Mucosa of rectum (tissue), 2 donors: ENCODE measurements around the gene TBC1D32.

Experiments used
- H3K27ac ChIP-seq, 2 donors: one replicate each; pipeline ENCODE4 v1.7.0; 2013; ENCODE audit warnings: inconsistent platforms in 2 of 2, low read depth in 2 of 2, low read length in 2 of 2
- H3K27me3 ChIP-seq, 2 donors: one replicate each; pipeline ENCODE4 v1.7.0; 2013; ENCODE audit warnings: low read length in 2 of 2; ENCODE audit not compliant: control insufficient read depth in 2 of 2, insufficient read depth in 2 of 2
- H3K36me3 ChIP-seq, 2 donors: one replicate each; pipeline ENCODE4 v1.7.0; 2013; ENCODE audit warnings: low read length in 2 of 2; ENCODE audit not compliant: control insufficient read depth in 2 of 2, insufficient read depth in 2 of 2
- H3K4me1 ChIP-seq, 2 donors: one replicate each; pipeline ENCODE4 v1.7.0; 2013; ENCODE audit warnings: low read length in 2 of 2, mild to moderate bottlenecking in 1 of 2; ENCODE audit not compliant: control insufficient read depth in 2 of 2, insufficient read depth in 2 of 2
- H3K4me3 ChIP-seq, 2 donors: one replicate each; pipeline ENCODE4 v1.7.0; 2013; ENCODE audit warnings: low read length in 2 of 2
- H3K9ac ChIP-seq, 2 donors: one replicate each; pipeline ENCODE4 v1.7.0; 2013; ENCODE audit warnings: low read length in 2 of 2, low read depth in 1 of 2, mild to moderate bottlenecking in 1 of 2
- H3K9me3 ChIP-seq, 2 donors: one replicate each; pipeline ENCODE4 v1.7.0; 2013; ENCODE audit warnings: low read length in 2 of 2; ENCODE audit not compliant: control insufficient read depth in 2 of 2
- donor health status: healthy.
- donor health status: Normal muscosa, but diverticular disease.

The TBC1D32 gene

DNA sequence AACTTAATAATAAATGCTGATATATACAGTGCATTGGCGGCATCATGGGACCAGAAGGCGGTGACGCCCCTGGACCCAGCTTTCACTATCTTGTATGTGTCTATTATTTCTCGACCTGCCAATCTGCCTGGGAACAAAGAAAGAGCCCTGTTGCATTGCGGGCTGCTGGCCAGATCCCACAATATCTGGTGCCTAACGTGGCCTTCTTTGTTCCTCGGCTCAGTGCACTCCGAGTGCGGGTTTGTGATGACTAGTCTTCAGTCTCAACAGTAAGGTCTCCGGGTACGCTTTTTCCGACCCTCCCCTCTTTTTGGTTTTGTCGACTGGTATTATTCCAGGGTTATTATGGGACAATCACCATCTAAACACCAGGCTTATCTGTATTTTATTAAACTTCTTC is 291.5 kb downstream of the TBC1D32 start:
- no peaks in the 10 kb centered on the region for H3K36me3 ChIP-seq
- H3K4me1 ChIP-seq, result peaks cover 0 to 2% of the 10 kb centered on the region in 2 donors
- no peaks in the 10 kb centered on the region for H3K9me3 ChIP-seq
- H3K27ac ChIP-seq, result peak overlapping the region in 1 of 2 donors; percentile 32
- no peak overlapping the region for H3K9ac ChIP-seq
- no peak overlapping the region for H3K4me3 ChIP-seq
- no peaks in the 10 kb centered on the region for H3K27me3 ChIP-seq

DNA sequence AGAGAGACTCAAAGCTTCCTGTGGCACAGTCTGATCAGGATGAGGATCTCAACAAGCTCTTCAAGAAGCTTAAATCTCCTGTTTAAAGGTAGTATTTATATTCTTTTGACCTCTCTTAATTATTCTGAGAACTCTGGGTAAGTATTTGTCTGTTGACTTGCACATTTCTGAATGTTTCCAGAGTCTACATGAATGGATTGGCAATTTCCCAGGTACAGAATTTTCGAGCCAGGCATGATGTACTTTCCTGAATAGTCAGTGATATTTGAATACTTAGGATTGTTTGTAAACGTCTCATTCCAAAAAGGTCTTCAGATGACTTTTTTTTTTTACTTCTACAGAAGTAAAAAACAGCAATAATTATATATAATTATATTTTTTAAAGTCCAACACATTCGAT is 293.4 kb downstream of the TBC1D32 start:
- Histone ChIP-seq H3K9me3 (no peaks in the 10 kb centered on the region), H3K27me3 (no peaks in the 10 kb centered on the region), H3K4me1 (peaks cover 0 to 2% of the 10 kb centered on the region in 2 donors)

DNA sequence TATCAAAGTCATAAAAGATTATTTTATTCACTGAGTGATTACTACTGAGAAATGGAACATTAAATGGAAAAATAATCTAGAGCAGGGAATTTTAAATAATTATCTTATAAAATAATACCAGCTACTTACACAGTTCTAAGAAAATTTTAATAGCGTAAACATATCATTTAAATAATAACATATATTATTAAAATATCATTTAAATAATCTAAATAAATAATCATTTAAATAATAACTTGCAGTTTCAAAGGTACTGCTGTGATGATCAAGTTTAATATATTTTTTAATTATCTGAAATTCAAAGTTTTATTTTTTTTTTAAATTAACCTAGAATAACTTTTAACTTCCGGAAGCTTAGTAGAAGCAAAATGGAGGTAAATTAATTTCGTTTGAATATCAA is 301.2 kb downstream of the TBC1D32 start:
- H3K4me1 ChIP-seq, result no peaks in the 10 kb centered on the region
- no peaks in the 10 kb centered on the region for H3K9me3 ChIP-seq
- no peaks in the 10 kb centered on the region for H3K36me3 ChIP-seq
- H3K4me3 ChIP-seq, result no peak overlapping the region
- no peak overlapping the region for H3K27ac ChIP-seq
- no peak overlapping the region for H3K9ac ChIP-seq
- no peaks in the 10 kb centered on the region for H3K27me3 ChIP-seq

More for the DNA sequence above, 293.4 kb downstream of the TBC1D32 start:
- H3K4me3 ChIP-seq, result no peak overlapping the region
- no peak overlapping the region for H3K9ac ChIP-seq
- no peaks in the 10 kb centered on the region for H3K36me3 ChIP-seq
- H3K27ac ChIP-seq, result no peak overlapping the region

DNA sequence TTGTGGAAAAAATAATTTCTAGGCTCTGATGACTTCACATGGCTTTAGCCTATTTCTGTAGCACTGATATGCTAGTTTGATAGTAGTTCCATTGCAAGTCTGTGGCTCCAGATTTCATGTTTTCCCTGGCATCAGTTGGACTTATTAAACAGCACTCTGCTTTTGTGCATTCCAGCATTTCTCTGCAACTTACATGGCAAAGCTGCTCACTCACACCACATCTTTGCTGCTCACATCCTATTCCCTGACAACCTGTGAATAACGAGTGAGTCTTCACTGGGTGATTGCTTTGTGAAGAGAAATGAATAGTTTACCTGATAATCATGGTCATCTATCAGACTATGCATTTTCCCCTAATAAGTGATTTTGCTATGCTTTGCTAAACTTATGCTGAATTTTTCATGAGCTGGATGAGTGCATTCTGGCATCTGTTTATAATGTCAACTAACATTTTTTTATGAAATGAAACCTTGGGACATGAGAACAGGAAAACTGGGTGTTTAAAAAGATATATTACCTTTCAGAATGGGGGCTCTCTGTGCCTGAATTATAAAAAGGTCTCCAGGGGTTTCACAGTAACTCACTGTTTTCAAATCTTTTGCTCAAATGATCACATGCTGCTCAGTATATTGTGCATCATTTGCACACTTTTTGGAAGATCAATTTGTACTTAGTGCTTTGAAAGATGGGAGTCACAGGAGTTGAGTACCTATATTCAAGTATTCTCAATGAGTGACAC is 301.8 kb downstream of the TBC1D32 start:
- Histone ChIP-seq H3K9me3 (no peaks in the 10 kb centered on the region), H3K27ac (no peak overlapping the region), H3K36me3 (no peaks in the 10 kb centered on the region), H3K9ac (no peak overlapping the region), H3K27me3 (no peaks in the 10 kb centered on the region), H3K4me3 (no peak overlapping the region), H3K4me1 (no peaks in the 10 kb centered on the region)
